SK-N-MC (cell line): ENCODE results near the gene ASIC4.

Experiments used
- EZH2 ChIP-seq: fragments of 200-600 bp; sonication (generic); IDR thresholded peaks from one replicate; pipeline ENCODE4 v1.6.1; 2017; ENCODE audit warnings: antibody characterized with exemption
- POLR2AphosphoS5 ChIP-seq: IDR thresholded peaks from 2 replicates; pipeline ENCODE4 v1.6.1; 2012; ENCODE audit warnings: mild to moderate bottlenecking, low read depth, low read length, borderline replicate concordance

DNA sequence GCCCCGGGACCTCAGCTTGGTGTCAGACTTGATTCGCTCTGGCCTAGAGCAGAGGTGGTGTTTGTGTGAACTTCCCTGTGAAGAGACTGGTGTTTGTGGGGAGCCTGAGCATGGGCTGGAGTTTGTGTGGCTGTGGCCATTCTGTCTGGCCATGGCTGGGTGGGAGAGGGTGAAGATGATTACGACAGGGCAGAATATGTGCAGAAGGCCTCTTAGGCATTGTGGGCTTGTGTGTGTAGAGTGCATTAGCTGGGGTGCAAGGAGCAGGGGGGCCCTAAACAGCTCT, 46.6 kb downstream of the ASIC4 start:
- TF ChIP-seq EZH2 (no peak), POLR2AphosphoS5 (no peak)
